HG03175 (cell line): Measurements from ENCODE around the gene MS4A13.
"Not testable (repeated sequence)": the region's sequence is repeated elsewhere in the genome, so short reads cannot be mapped to it uniquely, and the experiment has no call there.

ENCODE experiments used
- ATAC-seq: cut with Tn5 transposase; IDR thresholded peaks from one replicate; pipeline ENCODE4 v1.9.1; 2021; ENCODE audit warnings: mild to moderate bottlenecking, moderate library complexity; ENCODE audit not compliant: unreplicated experiment

MS4A13 gene

DNA sequence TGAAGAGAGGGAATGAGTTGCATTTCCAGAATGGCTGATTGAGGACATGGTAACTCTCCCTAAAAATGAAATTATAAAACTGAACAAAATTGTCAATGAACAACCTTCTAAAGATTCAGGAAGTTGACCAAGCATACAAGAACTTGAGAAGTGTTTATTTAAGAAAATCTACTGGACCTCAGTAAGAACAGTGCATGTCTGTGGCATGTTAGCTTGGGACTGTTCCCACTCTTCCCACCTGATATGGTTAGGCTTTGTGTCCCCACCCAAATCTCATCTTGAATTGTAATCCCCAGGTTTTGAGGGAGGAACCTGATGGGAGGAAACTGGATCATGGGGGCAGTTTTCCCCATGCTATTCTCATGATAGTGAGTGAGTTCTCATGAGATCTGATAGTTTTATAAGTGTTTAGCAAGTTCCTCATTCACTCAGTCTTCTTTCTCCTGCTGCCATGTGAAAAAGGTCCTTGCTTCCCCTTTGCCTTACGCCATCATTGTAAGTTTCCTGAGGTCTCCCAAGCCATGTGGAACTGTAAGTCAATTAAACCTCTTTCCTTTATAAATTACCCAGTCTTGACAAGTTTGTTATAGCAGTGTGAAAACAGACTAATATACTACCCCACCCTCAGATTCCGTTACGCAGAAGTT is 15.4 kb downstream of the MS4A13 start:
- ATAC-seq: no peak

GRCh38 chr11:60532383-60532782 is 17.2 kb downstream of the MS4A13 start:
- ATAC-seq: not testable (repeated sequence)

- ATAC-seq: not testable (repeated sequence)
Observed at GRCh38 chr11:60538627-60539026, 23.4 kb downstream of the MS4A13 start.

DNA sequence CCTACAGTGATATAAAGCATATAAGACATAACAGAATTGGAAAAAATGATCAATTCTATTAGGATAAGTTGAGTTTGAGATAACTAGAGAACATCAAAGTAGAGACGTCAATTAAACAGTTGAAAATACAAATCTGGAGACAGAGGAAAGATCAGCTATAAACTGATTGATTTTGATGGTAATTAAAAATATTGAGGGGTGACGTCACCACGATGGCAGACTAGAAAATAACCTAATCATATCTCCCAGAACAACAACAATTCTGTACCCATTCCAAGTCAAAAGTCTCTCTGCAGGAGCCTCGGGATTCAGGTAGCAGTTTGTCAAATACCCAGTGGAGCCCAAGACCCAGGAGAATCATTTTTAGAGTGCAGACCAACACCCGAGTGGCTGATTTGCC is 28.9 kb downstream of the MS4A13 start:
- ATAC-seq: no peak

GRCh38 chr11:60561254-60561653 is 46.1 kb downstream of the MS4A13 start:
- ATAC-seq: no peak

DNA sequence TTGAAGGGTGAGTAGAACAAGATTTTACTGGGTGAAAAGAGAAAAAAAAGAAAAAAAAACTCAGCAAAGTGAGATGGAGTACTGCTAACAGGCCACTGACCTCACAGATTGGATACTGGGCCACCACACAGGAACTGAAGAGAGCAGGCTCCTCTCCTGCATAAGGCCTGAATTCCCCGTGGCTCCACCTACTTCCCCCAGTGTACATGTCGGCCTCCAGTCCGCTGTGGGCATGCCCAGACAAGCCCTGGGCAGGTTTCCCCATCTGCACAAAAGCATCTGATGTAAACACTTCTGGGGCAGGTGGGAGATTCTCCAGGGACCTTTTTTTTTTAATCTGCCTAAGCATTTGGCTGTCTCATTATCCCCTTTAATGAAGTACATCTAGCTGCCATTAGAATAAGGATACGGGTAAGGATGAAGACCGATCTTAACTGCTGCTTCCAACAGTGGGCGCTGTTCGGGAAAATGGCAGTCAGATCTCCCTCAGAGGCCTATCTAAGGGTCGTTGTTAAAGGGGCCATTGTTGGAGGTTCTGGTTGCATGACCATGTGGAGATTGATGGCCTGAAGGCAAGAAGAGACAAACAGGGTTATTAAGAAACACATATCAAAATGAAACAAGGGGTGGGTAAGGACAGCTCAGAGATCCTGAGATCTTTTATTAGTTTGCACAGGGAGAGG is 48.5 kb downstream of the MS4A13 start:
- no peak for ATAC-seq

GRCh38 chr11:60566776-60567175 is 51.6 kb downstream of the MS4A13 start:
- no peak for ATAC-seq

DNA sequence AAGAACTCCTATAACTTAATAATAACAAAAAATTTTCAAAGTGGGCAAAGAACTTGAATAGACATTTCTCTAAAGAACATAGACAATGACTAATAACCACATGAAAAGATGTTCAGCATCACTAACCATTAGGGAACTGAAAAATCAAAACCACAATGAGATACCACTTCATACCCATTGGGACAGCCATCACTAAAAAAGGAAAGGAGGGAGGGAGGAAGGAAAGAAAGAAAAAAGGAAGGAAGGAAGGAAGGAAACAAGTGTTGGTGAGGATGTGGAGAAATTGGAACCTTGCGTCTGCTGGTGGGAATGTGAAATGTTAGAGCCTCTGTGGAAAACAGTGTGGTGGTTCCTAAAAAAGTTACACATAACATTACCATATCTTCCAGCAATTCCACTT is 55.8 kb downstream of the MS4A13 start:
- peak; percentile 73 for ATAC-seq

DNA sequence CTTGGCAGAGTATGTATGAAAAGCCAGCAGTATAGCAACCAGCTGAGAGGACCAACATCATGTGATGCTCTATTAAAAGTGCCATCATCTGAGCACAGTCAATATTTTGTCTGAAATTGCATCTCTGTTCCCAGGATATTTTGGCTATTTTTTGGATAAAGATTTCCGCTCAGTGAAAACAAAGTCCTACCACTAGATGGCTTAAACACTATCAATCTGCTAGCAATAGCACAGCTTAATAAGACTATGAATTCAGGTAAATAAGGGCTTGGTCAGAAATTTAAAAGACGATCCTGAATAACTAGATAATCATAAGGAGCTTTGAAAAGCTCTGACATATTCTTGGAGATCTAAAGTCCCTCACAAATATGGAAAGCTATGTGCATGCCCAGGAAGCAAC is 74.4 kb downstream of the MS4A13 start:
- no peak for ATAC-seq
